Cardiac muscle cell (in vitro differentiated cells and primary cell): ENCODE data around the gene MYBPH. TPM values are rescaled to one million over a fixed set of nuclear protein-coding genes. Genes with fewer than 3 reads are reported as not detected.

Source experiments
- DNase-seq, 2 donors: peaks; one replicate each; pipeline versions ENCODE4 v3.0.0 to v3.0.0-alpha.2; 2010 to 2017; ENCODE audit warnings: low read depth in 1 of 2, low spot score in 1 of 2
- H3K27ac ChIP-seq: fragments of 200-600 bp; sonication (generic); 2 replicates; pipeline ENCODE4 v1.5.1; 2016
- H3K27me3 ChIP-seq: fragments of 200-600 bp; sonication (generic); 2 replicates; pipeline ENCODE4 v1.6.0; 2016; ENCODE audit warnings: control low read depth
- H3K36me3 ChIP-seq: fragments of 200-600 bp; sonication (generic); 2 replicates; pipeline ENCODE4 v1.5.1; 2016; ENCODE audit warnings: control low read depth
- H3K4me1 ChIP-seq: fragments of 200-600 bp; sonication (generic); 2 replicates; pipeline ENCODE4 v1.8.1; 2017; ENCODE audit warnings: low read depth, mild to moderate bottlenecking, mixed run types
- H3K4me3 ChIP-seq: fragments of 200-600 bp; sonication (generic); 2 replicates; pipeline ENCODE4 v1.5.1; 2016; ENCODE audit warnings: mild to moderate bottlenecking
- H3K9me3 ChIP-seq: fragments of 200-600 bp; sonication (generic); 2 replicates; pipeline ENCODE4 v1.5.1; 2017; ENCODE audit warnings: low read depth, mild to moderate bottlenecking, control low read depth
- polyA plus RNA-seq: library from polyadenylated mRNA; unstranded; fragments of >200 nt; fragmentation: Nextera tagmentation; extraction: Ambion mirVana; gene quantifications from 2 replicates; pipeline ENCODE4 v1.2.1, GENCODE V29; 2016
- total RNA-seq: library from RNA; depleted of rRNA; stranded (reverse); fragments of >200 nt; gene quantifications from 2 replicates; pipeline ENCODE4 v1.2.3, GENCODE V29; 2016
- TF ChIP-seq, protein P1 (sequence below): IDR thresholded peaks from 2 replicates; pipeline ENCODE4 v1.5.1; 2012; ENCODE audit warnings: low read depth, mild to moderate bottlenecking, low read length

MYBPH gene
- total and polyA plus RNA-seq, 2 experiments from 2014 or later = 1.4 to 2.1 TPM

DNA sequence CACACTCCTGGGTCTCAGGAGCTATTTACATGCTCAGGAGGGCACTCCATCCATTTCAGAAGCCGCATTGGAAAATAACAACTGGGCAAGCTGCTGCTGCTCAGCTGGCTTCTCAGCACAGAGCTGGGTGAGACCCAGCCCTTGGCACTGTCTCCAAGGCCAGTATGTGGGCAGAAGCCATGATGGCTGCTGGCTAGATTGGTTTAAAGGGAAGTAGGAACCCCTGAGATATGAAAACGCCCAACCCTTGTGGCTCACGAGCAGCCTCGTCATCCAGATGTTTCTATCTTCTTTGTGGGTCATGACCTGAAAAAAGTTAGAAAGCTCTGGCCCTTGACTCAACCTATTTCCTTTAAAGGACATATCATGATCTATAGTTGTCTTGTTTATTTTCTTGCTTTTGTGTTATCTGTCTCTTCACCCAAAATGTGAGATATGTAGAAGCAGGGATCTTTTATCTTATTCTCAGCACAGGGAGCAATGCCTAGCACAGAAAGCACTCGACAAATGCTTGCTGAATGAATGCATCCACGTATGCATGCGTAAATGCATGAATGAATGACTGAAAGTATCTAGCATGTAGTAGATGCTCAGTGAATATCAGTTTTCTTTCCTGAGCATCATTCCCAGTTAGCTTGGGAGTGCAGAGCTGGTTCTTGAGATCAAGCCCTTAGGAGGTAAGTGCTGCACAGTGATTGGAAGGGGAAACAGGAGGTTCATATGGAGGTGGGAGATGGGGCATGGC is 11.6 kb downstream of the MYBPH start:
- Histone ChIP-seq H3K9me3 (no peaks in the 10 kb centered on the region), H3K27me3 (no peaks in the 10 kb centered on the region), H3K4me3 (no peak overlapping the region), H3K36me3 (no peaks in the 10 kb centered on the region), H3K4me1 (no peaks in the 10 kb centered on the region), H3K27ac (no peak overlapping the region)
- DNase-seq = no peak
- TF ChIP-seq, protein P1, sequence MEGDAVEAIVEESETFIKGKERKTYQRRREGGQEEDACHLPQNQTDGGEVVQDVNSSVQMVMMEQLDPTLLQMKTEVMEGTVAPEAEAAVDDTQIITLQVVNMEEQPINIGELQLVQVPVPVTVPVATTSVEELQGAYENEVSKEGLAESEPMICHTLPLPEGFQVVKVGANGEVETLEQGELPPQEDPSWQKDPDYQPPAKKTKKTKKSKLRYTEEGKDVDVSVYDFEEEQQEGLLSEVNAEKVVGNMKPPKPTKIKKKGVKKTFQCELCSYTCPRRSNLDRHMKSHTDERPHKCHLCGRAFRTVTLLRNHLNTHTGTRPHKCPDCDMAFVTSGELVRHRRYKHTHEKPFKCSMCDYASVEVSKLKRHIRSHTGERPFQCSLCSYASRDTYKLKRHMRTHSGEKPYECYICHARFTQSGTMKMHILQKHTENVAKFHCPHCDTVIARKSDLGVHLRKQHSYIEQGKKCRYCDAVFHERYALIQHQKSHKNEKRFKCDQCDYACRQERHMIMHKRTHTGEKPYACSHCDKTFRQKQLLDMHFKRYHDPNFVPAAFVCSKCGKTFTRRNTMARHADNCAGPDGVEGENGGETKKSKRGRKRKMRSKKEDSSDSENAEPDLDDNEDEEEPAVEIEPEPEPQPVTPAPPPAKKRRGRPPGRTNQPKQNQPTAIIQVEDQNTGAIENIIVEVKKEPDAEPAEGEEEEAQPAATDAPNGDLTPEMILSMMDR = no peak

DNA sequence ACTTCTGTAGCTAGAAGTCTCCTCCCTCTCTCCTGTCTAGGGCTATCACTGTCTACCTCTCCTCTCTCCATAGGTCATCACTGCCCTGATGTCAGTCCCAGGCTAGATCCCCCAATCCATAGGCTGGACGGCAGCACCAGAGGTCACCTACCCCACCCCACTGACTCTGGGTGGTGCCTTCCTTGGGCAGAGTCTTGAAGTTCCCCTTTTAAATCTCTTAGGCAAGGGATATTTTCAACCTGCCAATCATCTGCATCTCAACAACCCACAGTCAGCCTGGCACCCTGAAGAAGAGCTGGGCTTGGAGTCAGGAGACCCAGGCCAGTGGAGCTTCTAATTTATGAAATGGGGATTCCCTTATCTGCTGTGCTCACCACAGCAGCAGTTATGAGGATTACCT is 13.2 kb downstream of the MYBPH start:
- TF ChIP-seq, protein P1 = no peak
- Histone ChIP-seq H3K4me1 (no peaks in the 10 kb centered on the region), H3K4me3 (no peak overlapping the region), H3K36me3 (no peaks in the 10 kb centered on the region), H3K27me3 (no peaks in the 10 kb centered on the region), H3K9me3 (no peaks in the 10 kb centered on the region), H3K27ac (no peak overlapping the region)
- no peak for DNase-seq

DNA sequence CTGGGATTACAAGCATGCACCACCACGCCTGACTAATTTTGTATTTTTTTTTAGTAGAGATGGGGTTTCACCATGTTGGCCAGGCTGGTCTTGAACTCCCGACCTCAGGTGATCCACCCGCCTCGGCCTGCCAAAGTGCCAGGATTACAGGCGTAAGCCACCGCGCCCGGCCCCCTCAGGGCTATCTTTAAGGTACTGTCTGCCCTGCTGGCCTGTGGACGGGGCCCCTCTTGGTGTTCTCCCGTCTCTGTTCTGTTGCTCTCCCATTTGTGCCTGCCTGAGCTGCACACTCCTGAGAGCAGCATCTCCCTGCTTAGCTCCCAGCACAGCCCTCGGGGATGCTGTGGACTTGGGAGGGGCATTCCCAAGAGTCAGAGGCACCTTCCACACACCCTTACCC is 13.9 kb downstream of the MYBPH start:
- TF ChIP-seq, protein P1 = no peak
- no peak for DNase-seq

DNA sequence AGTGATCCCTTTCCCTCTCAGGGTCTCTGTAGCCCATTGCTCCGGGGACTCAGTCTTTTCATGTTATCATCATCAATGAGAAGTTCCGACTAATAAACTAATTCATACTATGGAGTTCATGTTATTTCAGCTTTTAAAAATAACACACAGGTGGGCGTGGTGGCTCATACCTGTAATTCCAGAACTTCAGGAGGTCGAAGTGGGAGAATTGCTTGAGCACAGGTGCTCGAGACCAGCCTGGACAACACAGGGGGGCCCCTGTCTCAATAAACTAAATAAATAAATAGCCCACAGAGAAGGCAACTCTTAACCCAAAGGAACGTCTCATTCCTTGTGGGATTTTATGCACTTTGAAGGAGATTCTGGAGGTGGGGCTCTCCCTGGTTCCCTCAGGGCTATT is 14.5 kb downstream of the MYBPH start:
- Histone ChIP-seq H3K4me1 (no peaks in the 10 kb centered on the region), H3K9me3 (no peaks in the 10 kb centered on the region), H3K36me3 (no peaks in the 10 kb centered on the region), H3K4me3 (no peak overlapping the region), H3K27ac (no peak overlapping the region), H3K27me3 (no peaks in the 10 kb centered on the region)
- no peak for DNase-seq
- TF ChIP-seq, protein P1 = no peak

More for the DNA sequence above, 13.9 kb downstream of the MYBPH start:
- Histone ChIP-seq H3K27ac (no peak overlapping the region), H3K4me3 (no peak overlapping the region), H3K4me1 (no peaks in the 10 kb centered on the region), H3K36me3 (no peaks in the 10 kb centered on the region), H3K27me3 (no peaks in the 10 kb centered on the region), H3K9me3 (no peaks in the 10 kb centered on the region)

DNA sequence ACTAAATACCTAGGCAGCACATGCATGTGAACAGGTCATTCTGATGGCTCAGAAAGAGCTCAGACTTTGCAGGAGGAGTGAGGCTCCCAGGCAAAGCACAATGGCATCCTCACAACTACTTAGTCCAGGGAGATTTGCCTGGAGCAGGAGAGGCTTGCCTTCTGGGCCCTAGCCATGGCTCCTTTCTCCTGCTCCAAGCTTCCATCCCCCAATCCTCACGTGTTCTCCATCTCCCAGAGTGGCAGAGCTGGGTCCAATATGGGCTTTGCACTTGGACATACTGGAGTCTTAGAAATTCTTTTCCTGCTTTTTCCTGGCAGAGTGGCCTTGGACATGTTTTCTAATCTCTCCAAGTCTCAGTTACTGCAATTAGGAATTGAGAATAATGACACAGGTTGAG is 15.8 kb downstream of the MYBPH start:
- H3K9me3 ChIP-seq = no peaks in the 10 kb centered on the region
- no peaks in the 10 kb centered on the region for H3K4me1 ChIP-seq
- H3K36me3 ChIP-seq = no peaks in the 10 kb centered on the region
- DNase-seq = no peak
- H3K4me3 ChIP-seq = no peak overlapping the region
- no peak overlapping the region for H3K27ac ChIP-seq
- TF ChIP-seq, protein P1 = no peak
- H3K27me3 ChIP-seq = no peaks in the 10 kb centered on the region
